HL-60 (cell line): ENCODE data around the gene MPHOSPH10.

ENCODE experiments used
- DNase-seq, 2 experiments: peaks; one replicate each; pipeline ENCODE4 v3.0.0-alpha.2; 2010 to 2020; ENCODE audit warnings: low read depth in 1 of 2, low spot score in 1 of 2
- H3K27ac ChIP-seq: fragments of 250-450 bp; sonication (Bioruptor Pico); replicated peaks from 2 replicates; pipeline ENCODE4 v1.5.1; 2020; ENCODE audit warnings: mild to moderate bottlenecking, moderate library complexity
- H3K27me3 ChIP-seq: fragments of 250-450 bp; sonication (Bioruptor Pico); 2 replicates; pipeline ENCODE4 v1.5.1; 2021; ENCODE audit warnings: mild to moderate bottlenecking, moderate library complexity; ENCODE audit not compliant: insufficient read depth, poor library complexity, severe bottlenecking
- H3K4me3 ChIP-seq: replicated peaks from 2 replicates; pipeline ENCODE4 v1.5.1; 2011; ENCODE audit warnings: mild to moderate bottlenecking, control low read depth, low read length; ENCODE audit not compliant: insufficient read depth
- GABPA ChIP-seq: IDR thresholded peaks from 2 replicates; pipeline ENCODE4 v1.6.1; 2012; ENCODE audit warnings: low read depth
- POLR2AphosphoS5 ChIP-seq: IDR thresholded peaks from 2 replicates; pipeline ENCODE4 v1.6.1; 2012; ENCODE audit warnings: low read depth
- SPI1 ChIP-seq: IDR thresholded peaks from 2 replicates; pipeline ENCODE4 v1.6.1; 2012; ENCODE audit warnings: low read depth, mild to moderate bottlenecking, borderline replicate concordance
- TF ChIP-seq, protein P1 (sequence below): IDR thresholded peaks from one replicate; pipeline ENCODE4 v1.5.1; 2011; ENCODE audit warnings: low read length, control low read depth, inconsistent platforms; ENCODE audit not compliant: insufficient read depth
- TF ChIP-seq, protein P2 (sequence below): IDR thresholded peaks from 2 replicates; pipeline ENCODE4 v1.6.1; 2012; ENCODE audit warnings: low read depth; ENCODE audit not compliant: insufficient replicate concordance

The MPHOSPH10 gene

DNA sequence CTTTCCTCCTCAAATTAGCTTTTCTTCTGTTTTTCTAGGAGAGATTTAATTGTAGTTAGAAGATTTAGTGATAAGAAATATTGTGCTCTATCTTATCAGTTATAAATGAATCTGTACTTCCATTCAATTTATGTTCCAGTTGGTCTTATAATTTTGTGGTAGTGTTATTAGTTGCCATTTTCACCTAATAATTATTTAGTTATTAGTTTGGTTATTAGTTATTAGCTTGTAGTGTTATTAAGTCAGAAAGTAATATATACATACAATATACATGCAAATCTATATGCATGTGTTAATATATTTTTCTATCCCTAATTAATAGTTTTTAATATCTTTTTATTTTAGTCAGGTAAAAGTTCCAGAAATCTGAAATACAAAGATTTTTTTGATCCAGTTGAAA lies 3.2 kb downstream of the MPHOSPH10 start:
- Histone ChIP-seq H3K27me3 (no peaks in the 10 kb centered on the region), H3K4me3 (no peak overlapping the region), H3K27ac (no peak overlapping the region)
- TF ChIP-seq SPI1 = no peak
- no peak for TF ChIP-seq GABPA
- TF ChIP-seq, protein P1, sequence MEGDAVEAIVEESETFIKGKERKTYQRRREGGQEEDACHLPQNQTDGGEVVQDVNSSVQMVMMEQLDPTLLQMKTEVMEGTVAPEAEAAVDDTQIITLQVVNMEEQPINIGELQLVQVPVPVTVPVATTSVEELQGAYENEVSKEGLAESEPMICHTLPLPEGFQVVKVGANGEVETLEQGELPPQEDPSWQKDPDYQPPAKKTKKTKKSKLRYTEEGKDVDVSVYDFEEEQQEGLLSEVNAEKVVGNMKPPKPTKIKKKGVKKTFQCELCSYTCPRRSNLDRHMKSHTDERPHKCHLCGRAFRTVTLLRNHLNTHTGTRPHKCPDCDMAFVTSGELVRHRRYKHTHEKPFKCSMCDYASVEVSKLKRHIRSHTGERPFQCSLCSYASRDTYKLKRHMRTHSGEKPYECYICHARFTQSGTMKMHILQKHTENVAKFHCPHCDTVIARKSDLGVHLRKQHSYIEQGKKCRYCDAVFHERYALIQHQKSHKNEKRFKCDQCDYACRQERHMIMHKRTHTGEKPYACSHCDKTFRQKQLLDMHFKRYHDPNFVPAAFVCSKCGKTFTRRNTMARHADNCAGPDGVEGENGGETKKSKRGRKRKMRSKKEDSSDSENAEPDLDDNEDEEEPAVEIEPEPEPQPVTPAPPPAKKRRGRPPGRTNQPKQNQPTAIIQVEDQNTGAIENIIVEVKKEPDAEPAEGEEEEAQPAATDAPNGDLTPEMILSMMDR = no peak
- no peak for TF ChIP-seq POLR2AphosphoS5
- TF ChIP-seq, protein P2, sequence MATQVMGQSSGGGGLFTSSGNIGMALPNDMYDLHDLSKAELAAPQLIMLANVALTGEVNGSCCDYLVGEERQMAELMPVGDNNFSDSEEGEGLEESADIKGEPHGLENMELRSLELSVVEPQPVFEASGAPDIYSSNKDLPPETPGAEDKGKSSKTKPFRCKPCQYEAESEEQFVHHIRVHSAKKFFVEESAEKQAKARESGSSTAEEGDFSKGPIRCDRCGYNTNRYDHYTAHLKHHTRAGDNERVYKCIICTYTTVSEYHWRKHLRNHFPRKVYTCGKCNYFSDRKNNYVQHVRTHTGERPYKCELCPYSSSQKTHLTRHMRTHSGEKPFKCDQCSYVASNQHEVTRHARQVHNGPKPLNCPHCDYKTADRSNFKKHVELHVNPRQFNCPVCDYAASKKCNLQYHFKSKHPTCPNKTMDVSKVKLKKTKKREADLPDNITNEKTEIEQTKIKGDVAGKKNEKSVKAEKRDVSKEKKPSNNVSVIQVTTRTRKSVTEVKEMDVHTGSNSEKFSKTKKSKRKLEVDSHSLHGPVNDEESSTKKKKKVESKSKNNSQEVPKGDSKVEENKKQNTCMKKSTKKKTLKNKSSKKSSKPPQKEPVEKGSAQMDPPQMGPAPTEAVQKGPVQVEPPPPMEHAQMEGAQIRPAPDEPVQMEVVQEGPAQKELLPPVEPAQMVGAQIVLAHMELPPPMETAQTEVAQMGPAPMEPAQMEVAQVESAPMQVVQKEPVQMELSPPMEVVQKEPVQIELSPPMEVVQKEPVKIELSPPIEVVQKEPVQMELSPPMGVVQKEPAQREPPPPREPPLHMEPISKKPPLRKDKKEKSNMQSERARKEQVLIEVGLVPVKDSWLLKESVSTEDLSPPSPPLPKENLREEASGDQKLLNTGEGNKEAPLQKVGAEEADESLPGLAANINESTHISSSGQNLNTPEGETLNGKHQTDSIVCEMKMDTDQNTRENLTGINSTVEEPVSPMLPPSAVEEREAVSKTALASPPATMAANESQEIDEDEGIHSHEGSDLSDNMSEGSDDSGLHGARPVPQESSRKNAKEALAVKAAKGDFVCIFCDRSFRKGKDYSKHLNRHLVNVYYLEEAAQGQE = no peak
- no peak for DNase-seq

DNA sequence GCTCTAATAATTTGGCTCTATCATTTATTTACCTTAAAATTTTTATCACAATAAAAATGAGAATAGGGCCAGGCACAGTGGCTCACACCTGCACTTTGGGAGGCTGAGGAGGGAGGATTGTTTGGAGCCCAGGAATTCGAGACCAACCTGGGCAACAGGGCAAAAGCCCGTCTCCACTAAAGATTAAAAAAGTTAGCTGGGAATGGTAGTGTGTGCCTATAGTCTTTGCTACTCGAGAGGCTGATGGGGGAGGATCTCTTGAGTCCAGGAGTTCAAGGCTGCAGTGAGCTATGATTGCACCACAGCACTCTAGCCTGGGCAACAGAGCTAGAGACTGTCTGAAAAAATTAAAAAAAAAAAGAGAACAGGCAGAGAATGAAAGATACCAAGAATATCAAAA lies 5.7 kb downstream of the MPHOSPH10 start:
- DNase-seq = no peak
- Histone ChIP-seq H3K27ac (no peak overlapping the region), H3K4me3 (no peak overlapping the region), H3K27me3 (no peaks in the 10 kb centered on the region)
- TF ChIP-seq SPI1 = no peak
- TF ChIP-seq, protein P2 = no peak
- TF ChIP-seq GABPA = no peak
- no peak for TF ChIP-seq POLR2AphosphoS5
- TF ChIP-seq, protein P1 = no peak

DNA sequence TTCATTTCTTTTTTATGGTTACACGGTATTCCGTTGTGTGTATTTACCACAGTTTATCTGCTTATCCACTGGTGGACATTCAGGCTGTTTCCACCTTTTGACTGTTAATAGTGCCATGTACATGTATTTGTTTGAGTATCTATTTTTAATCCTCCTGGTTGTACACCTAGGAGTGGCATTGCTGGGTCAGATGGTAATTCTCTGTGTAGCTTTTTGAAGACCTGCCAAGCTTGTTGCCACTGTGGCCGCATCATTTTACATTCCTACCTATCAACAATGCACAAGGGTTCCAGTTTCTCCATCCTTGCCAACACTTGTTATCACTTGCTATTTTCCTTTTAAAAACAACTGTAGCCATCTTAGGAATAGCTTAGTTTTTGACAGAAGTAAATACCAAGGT lies 13.3 kb downstream of the MPHOSPH10 start:
- H3K27ac ChIP-seq = no peak overlapping the region
- DNase-seq = no peak
- TF ChIP-seq GABPA (no peak), POLR2AphosphoS5 (no peak), SPI1 (no peak)
- TF ChIP-seq, protein P2 = no peak
- TF ChIP-seq, protein P1 = no peak
- H3K4me3 ChIP-seq = no peak overlapping the region
- no peaks in the 10 kb centered on the region for H3K27me3 ChIP-seq
